Fibroblast of mammary gland (primary cell): ENCODE measurements around the gene KCNJ15.

ENCODE experiments used
- DNase-seq: peaks from one replicate; pipeline ENCODE4 v3.0.0-alpha.2; 2010; ENCODE audit warnings: low read depth
- H3K4me3 ChIP-seq: 2 replicates; pipeline ENCODE4 v1.5.1; 2011; ENCODE audit warnings: low read depth, mild to moderate bottlenecking, low read length, moderate library complexity; ENCODE audit not compliant: control insufficient read depth
- CTCF ChIP-seq: conservative IDR thresholded peaks from 2 replicates; pipeline ENCODE4 v1.5.1; 2011; ENCODE audit warnings: low read depth, low read length, inconsistent platforms; ENCODE audit not compliant: control insufficient read depth, insufficient read depth

The KCNJ15 gene

GRCh38 chr21:38249696-38250278 is 7.0 kb upstream of the KCNJ15 start:
- TF ChIP-seq CTCF: no peak
- no peak overlapping the region for H3K4me3 ChIP-seq
- DNase-seq: no peak

GRCh38 chr21:38250991-38251418 is 5.8 kb upstream of the KCNJ15 start:
- H3K4me3 ChIP-seq: no peak overlapping the region
- DNase-seq: no peak
- no peak for TF ChIP-seq CTCF

GRCh38 chr21:38254970-38255369 is 1.8 kb upstream of the KCNJ15 start:
- no peak for TF ChIP-seq CTCF
- DNase-seq: no peak
- H3K4me3 ChIP-seq: no peak overlapping the region

- H3K4me3 ChIP-seq: no peak overlapping the region
- DNase-seq: no peak
- no peak for TF ChIP-seq CTCF
Measured at GRCh38 chr21:38255571-38256117, 1.1 kb upstream of the KCNJ15 start.

- H3K4me3 ChIP-seq: no peak overlapping the region
- no peak for DNase-seq
- no peak for TF ChIP-seq CTCF
Measured at GRCh38 chr21:38257667-38258066, 876 bp downstream of the KCNJ15 start.

- H3K4me3 ChIP-seq: no peak overlapping the region
- peak; percentile 98 for DNase-seq
- no peak for TF ChIP-seq CTCF
Measured at GRCh38 chr21:38258521-38259485, 2.0 kb downstream of the KCNJ15 start.
